HG03280 (cell line): ENCODE results near the gene CTXND2.
"Not testable (repeated sequence)": the region's sequence is repeated elsewhere in the genome, so short reads cannot be mapped to it uniquely, and the experiment has no call there.

Experiments used
- ATAC-seq: cut with Tn5 transposase; IDR thresholded peaks from one replicate; pipeline ENCODE4 v1.9.1; 2021; ENCODE audit warnings: mild to moderate bottlenecking, moderate library complexity; ENCODE audit not compliant: unreplicated experiment

CTXND2 gene

GRCh38 chr1:150887018-150887417, at the start of gene CTXND2:
CTXND2 (plus strand) TSS chr1:150887136; CDS start chr1:150912315, 25,179 bp downstream.
- ATAC-seq = no peak

DNA sequence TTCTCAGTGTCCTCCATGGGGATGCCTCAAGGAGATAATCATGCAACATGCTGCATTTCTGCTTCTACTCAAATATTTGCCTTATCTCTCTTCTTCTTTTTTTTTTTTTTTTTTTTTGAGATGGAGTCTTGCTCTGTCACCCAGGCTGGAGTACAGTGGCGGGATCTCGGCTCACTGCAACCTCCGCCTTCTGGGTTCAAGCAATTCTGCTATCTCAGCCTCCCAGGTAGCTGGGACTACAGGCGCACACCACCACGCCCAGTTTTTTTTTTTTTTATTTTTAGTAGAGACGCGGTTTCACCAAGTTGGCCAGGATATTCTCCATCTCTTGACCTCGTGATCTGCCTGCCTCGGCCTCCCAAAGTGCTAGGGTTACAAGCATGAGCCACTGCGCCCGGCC, 46.1 kb upstream of the CTXND2 start:
- not testable (repeated sequence) for ATAC-seq

GRCh38 chr1:150841626-150842025, 45.3 kb upstream of the CTXND2 start:
- ATAC-seq = no peak

- no peak for ATAC-seq
These were observed 44.6 kb upstream of the CTXND2 start for GRCh38 chr1:150842343-150842742.

DNA sequence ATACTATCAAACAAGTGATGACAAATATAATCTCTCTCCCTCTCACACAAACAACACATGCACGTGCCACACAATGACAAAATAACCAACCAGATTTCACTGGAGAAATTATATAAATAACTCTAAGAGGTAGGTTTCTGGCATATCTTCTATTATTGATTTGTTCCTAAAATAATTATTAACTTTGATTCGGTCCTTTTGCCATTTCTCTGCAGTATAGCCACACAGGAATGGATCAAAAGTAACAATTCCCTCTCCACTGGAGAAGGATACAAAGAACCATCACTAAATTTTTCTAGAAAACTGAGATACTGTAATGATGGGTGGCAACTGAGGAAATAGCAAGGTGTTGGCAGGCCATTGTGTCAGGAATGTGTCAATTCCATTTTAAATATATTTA, 44.0 kb upstream of the CTXND2 start:
- no peak for ATAC-seq

DNA sequence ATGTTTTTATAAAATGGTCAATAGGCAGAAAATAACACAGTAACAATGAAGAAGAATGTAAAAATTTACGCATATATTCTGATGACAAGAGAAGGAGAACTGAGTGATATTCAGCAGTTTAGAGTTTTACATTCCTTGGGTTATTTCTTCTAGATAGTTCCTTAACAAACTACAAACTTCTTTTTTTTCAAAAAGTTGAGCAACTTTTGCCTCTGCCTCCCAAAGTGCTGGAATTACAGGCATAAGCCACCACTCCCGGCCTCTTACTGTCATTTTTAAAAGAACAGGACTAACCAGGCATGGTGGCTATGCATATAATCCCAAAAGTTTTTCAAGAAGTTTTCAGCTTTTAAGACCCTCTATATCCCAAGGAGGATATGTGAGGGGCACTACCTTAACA, 43.5 kb upstream of the CTXND2 start:
- no peak for ATAC-seq

- no peak for ATAC-seq
These were observed 40.3 kb upstream of the CTXND2 start for GRCh38 chr1:150846473-150847146.

GRCh38 chr1:150850801-150851362, 36.1 kb upstream of the CTXND2 start:
- not testable (repeated sequence) for ATAC-seq

GRCh38 chr1:150852734-150853133, 34.2 kb upstream of the CTXND2 start:
- ATAC-seq = not testable (repeated sequence)

GRCh38 chr1:150863724-150864123, 23.2 kb upstream of the CTXND2 start:
- no peak for ATAC-seq

DNA sequence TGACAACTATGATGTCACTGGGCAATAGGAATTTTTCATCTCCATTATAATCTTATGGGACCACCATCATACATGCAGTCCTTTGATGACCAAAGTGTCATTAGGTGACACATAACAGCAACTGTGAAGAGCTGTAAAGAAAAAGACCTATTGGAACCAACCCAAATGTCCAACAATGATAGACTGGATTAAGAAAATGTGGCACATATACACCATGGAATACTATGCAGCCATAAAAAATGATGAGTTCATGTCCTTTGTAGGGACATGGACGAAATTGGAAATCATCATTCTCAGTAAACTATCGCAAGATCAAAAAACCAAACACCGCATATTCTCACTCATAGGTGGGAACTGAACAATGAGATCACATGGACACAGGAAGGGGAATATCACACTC, 22.7 kb upstream of the CTXND2 start:
- ATAC-seq = not testable (repeated sequence)

- ATAC-seq = no peak
These were observed 17.3 kb upstream of the CTXND2 start for GRCh38 chr1:150869683-150870082.

DNA sequence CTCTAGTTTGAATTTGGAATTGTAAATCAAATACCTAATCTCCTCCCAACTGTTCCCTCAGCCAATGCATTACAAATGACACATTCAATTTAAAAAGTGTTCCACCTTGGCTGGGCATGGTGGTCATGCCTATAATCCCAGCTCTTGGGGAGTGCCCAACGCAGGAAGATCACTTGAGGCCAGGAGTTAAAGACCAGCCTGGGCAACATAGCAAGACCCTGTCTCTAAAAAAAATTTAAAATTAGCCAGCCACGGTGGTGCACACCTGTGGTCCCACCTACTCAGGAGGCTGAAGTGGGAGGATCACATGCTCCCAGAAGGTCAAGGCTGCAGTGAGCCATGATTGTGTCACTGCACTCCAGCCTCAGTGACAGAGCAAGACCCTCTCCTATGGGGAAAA, 14.4 kb upstream of the CTXND2 start:
- ATAC-seq = no peak

GRCh38 chr1:150873521-150873920, 13.4 kb upstream of the CTXND2 start:
- ATAC-seq = no peak

- no peak for ATAC-seq
These were observed 12.3 kb upstream of the CTXND2 start for GRCh38 chr1:150874455-150875196.

- ATAC-seq = no peak
These were observed 11.5 kb upstream of the CTXND2 start for GRCh38 chr1:150875197-150876118.

- no peak for ATAC-seq
These were observed 10.8 kb upstream of the CTXND2 start for GRCh38 chr1:150876119-150876454.

DNA sequence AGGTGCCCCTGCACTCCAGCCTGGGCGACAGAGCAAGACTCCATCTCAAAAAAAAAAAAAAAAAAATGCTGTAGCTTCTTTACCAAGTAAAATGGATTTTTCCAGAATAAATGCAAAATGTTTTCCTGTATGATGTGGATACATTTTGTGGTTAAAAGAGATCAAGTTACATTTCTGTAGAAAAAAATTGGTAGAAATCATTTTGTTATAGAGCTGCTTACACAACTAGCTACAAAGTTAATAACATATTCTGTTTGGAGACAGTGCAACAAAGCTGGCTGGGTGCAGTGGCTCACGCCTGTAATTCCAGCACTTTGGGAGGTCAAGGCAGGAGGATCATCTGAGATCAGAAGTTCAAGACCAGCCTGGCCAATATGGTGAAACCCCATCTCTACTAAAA, 8.0 kb upstream of the CTXND2 start:
- not testable (repeated sequence) for ATAC-seq

GRCh38 chr1:150881331-150882070, 5.4 kb upstream of the CTXND2 start:
- no peak for ATAC-seq

DNA sequence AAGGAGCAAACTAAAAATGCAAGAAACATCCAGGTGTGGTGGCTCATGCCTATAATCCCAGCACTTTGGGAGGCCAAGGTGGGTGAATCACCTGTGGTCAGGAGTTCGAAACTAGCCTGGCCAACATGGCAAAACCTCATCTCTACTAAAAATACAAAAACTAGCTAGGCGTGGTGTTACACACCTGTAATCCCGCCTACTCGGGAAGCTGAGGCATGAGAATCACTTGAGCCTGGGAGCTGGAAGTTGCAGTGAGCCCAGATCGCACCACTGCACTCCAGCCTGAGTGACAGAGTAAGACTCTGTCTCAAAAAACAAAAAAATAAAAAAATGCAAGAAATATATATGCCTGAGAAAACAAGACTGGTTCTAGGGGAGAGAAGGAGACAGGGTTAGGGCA, 3.8 kb upstream of the CTXND2 start:
- ATAC-seq = not testable (repeated sequence)
